GM13977 (cell line): ENCODE measurements around the gene COL4A2.

Experiments used
- DNase-seq: peaks from one replicate; pipeline ENCODE4 v3.0.0; 2012; ENCODE audit warnings: low spot score
- in situ Hi-C: fragments of 300-500 bp; cut with MboI; formaldehyde crosslinking; loops from one replicate; pipeline ENCODE4 v1.12.0; 2022; ENCODE audit warnings: low sequenced_read_pairs, low pct_unique_long_range_greater_than_20kb, mixed read lengths, inconsistent platforms; ENCODE audit not compliant: unreplicated experiment
- TF ChIP-seq, protein P1 (sequence below): IDR thresholded peaks from 2 replicates; pipeline ENCODE4 v1.5.1; 2012; ENCODE audit warnings: mild to moderate bottlenecking, control low read depth; ENCODE audit not compliant: insufficient read depth; ENCODE audit errors: extremely low read depth, missing control alignments

COL4A2 gene

DNA sequence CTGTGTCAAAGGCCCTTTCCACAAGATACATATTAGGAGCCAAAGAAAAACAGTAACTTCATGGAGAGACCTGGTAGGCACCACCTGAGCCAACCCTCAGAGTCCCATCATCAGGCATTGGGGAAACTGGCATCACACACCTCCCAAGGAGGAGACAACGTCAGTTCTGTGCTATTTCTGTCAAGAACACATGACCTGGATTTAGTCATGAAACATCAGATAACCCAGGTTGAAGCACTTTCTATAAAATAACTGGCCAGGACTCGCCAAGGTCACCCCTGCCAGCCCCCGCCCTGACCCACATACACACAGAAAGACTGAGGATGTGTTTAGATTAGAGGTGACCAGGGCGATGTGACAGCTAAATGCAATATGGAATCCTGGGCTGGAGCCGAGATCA, 35.8 kb upstream of the COL4A2 start:
- in situ Hi-C loops = no loop called here
- DNase-seq = no peak
- TF ChIP-seq, protein P1, sequence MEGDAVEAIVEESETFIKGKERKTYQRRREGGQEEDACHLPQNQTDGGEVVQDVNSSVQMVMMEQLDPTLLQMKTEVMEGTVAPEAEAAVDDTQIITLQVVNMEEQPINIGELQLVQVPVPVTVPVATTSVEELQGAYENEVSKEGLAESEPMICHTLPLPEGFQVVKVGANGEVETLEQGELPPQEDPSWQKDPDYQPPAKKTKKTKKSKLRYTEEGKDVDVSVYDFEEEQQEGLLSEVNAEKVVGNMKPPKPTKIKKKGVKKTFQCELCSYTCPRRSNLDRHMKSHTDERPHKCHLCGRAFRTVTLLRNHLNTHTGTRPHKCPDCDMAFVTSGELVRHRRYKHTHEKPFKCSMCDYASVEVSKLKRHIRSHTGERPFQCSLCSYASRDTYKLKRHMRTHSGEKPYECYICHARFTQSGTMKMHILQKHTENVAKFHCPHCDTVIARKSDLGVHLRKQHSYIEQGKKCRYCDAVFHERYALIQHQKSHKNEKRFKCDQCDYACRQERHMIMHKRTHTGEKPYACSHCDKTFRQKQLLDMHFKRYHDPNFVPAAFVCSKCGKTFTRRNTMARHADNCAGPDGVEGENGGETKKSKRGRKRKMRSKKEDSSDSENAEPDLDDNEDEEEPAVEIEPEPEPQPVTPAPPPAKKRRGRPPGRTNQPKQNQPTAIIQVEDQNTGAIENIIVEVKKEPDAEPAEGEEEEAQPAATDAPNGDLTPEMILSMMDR = no peak

DNA sequence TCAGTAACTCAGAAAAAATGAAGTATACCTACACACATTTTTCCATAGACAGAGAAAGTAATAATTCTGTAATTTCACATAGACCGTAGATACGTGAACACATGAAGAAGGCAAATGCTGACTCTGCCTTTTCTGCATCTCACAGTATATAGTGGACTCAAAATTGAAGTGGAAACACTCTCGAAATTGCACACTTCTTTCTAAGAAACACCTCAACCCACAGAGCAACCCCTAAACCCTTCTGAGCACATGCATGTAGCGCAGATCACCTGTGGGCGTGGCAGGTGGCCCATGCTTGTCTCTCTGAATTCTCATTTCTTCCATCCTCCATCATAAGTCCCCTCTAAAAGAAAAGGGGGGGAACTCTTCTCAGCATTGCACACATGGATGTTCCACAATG, 34.9 kb upstream of the COL4A2 start:
- in situ Hi-C loops = no loop called here
- TF ChIP-seq, protein P1 = no peak
- no peak for DNase-seq

DNA sequence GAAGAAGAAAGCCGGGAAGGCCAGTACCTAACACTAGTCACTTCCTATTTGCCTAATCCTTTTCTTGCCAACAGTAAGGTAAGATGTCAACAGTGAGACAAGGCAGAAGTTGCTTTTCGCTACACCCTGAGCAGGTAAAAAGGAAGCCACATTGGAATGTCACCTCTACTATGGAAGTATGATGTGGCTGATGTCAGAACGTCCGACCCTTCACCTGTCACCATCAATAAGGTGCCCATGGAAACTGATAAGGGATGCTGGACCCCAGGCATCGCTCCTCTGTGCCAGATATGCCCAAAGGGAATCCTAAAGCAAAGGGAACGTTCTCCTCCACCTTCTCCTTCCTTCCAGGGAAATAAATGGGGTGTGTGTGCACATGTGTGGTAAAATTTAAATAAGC, 34.4 kb upstream of the COL4A2 start:
- TF ChIP-seq, protein P1 = no peak
- no peak for DNase-seq
- in situ Hi-C loops = no loop called here

DNA sequence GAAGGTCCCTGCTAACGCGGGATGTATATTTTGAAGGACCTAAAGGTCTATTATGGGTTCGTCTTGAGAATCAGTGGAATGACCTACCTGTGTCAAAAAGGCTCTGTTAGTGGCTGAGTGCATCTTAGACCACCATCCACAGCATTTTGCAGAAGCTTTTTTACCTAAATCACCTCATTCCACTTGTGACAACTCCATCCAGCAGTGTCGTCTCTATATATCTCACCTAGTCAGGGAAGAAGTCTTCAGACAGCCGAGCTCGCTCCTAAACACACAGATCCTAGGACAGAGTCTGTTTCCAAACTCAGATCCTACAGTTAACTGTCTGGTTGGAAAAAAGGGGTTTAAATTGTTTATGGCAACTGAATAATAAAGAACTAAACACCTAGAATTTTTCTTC, 33.8 kb upstream of the COL4A2 start:
- TF ChIP-seq, protein P1 = no peak
- in situ Hi-C loops = no loop called here
- no peak for DNase-seq

DNA sequence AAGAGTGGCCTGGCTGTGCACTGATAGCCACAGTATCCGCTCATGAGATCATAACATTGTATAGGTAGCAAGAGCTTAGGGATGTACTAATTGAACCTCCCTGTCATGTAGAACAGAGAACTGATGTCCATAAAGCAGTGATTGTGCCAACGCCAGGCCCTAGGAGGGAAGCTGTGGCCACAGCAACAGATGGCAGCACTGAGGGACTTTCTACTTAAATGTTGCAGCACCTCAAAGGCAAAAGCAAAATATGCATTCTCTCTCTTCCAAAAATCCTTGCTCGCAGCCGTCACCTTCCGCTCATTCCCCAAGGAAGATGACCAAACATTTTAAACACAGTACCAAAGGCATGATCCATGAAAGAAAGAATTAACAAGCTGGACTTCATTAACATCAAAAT, 32.4 kb upstream of the COL4A2 start:
- TF ChIP-seq, protein P1 = no peak
- in situ Hi-C loops = no loop called here
- DNase-seq = no peak

DNA sequence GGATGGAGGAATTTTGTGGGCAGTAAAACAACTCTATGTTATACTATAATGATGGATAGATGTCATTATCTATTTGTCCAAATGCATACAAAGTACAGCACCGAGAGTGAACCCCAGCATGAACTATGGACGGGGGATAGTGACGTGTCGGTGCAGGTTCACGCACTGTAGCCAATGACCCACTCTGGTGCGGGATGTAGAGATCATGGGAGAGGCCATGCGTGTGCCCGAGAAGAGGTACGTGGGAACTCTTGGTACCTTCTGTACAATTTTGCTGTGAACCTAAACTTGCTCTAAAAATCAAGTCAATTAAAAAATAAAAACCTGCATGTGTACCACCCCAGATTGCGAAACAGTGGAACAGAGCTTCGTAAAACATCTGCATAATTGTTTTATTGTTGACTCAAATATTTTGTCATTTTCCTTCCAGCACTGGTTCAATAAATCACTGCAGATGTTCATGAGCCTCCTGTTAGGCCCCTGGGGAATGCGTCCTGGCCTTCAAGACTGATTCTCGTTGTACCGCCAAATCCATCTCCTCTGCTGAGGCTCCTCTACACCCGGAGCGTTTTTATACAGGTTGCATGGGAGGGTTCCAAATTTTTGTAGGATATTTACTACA, 31.0 kb upstream of the COL4A2 start:
- TF ChIP-seq, protein P1 = no peak
- in situ Hi-C loops = no loop called here
- no peak for DNase-seq
